ENCODE measurements around the gene FBXO44. TPM values are rescaled to one million over a fixed set of nuclear protein-coding genes. Genes with fewer than 3 reads are reported as not detected.
"Not testable (repeated sequence)": the region's sequence is repeated elsewhere in the genome, so short reads cannot be mapped to it uniquely, and the experiment has no call there.

FBXO44 gene
- polyA plus RNA-seq, 3 donors: 1.5 to 17.8 (median 2.0) TPM

GRCh38 chr1:11609378-11609777 lies 45.3 kb upstream of the FBXO44 start:
- 92% methylated on average over 4 of the region's 13 CpGs for WGBS (ENCODE audit: insufficient coverage)

GRCh38 chr1:11610629-11611180 lies 44.0 kb upstream of the FBXO44 start:
- H4K20me1 ChIP-seq (ENCODE audit: insufficient read depth, low read length): no peaks in the 10 kb centered on the region
- no peak overlapping the region for H3K27ac ChIP-seq (ENCODE audit: low read depth in 1 of 2, low read length in 2 of 2)
- no peaks in the 10 kb centered on the region for H3K9me3 ChIP-seq (replicated peaks in 1 of 2; ENCODE audit: control insufficient read depth in 1 of 2, insufficient read depth in 1 of 2, low read length in 2 of 2)
- WGBS (ENCODE audit: insufficient coverage): 85% methylated on average over 6 of the region's 6 CpGs
- H3K4me2 ChIP-seq (replicated peaks; ENCODE audit: extremely low read depth, low read length, poor library complexity, severe bottlenecking): no peak overlapping the region
- DNase-seq: no peak
- no peak overlapping the region for H3K4me3 ChIP-seq (replicated peaks in 1 of 3; ENCODE audit: low read depth in 2 of 3, low read length in 3 of 3)
- intact Hi-C loops (cut with micrococcal nuclease): no loop called here
- TF ChIP-seq, protein P1, sequence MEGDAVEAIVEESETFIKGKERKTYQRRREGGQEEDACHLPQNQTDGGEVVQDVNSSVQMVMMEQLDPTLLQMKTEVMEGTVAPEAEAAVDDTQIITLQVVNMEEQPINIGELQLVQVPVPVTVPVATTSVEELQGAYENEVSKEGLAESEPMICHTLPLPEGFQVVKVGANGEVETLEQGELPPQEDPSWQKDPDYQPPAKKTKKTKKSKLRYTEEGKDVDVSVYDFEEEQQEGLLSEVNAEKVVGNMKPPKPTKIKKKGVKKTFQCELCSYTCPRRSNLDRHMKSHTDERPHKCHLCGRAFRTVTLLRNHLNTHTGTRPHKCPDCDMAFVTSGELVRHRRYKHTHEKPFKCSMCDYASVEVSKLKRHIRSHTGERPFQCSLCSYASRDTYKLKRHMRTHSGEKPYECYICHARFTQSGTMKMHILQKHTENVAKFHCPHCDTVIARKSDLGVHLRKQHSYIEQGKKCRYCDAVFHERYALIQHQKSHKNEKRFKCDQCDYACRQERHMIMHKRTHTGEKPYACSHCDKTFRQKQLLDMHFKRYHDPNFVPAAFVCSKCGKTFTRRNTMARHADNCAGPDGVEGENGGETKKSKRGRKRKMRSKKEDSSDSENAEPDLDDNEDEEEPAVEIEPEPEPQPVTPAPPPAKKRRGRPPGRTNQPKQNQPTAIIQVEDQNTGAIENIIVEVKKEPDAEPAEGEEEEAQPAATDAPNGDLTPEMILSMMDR (IDR thresholded peaks at IDR 0.05): no peak
- no peaks in the 10 kb centered on the region for H3K4me1 Mint-ChIP-seq
- H3K36me3 Mint-ChIP-seq: no peaks in the 10 kb centered on the region
- peaks cover 0 to 5% (median 0%) of the 10 kb centered on the region in 7 donors for H3K9me3 Mint-ChIP-seq
- H3K27me3 Mint-ChIP-seq (ENCODE audit: low read depth in 3 of 3): peaks cover 8 to 14% (median 8%) of the 10 kb centered on the region in 3 donors
- no peaks in the 10 kb centered on the region for H3K4me1 ChIP-seq (ENCODE audit: control insufficient read depth in 1 of 2, insufficient read depth in 2 of 2, low read length in 2 of 2)
- H3K36me3 ChIP-seq (replicated peaks in 1 of 2; ENCODE audit: control insufficient read depth in 1 of 2, insufficient read depth in 2 of 2, low read length in 2 of 2): no peaks in the 10 kb centered on the region
- no peaks in the 10 kb centered on the region for H3K27me3 ChIP-seq (ENCODE audit: control insufficient read depth in 2 of 2, insufficient read depth in 2 of 2, low read length in 2 of 2)
- H3K9ac ChIP-seq (ENCODE audit: insufficient read depth, low read length, poor library complexity, severe bottlenecking): no peak overlapping the region
- no peak overlapping the region for H3K27ac Mint-ChIP-seq
- no peak overlapping the region for H2AFZ ChIP-seq (ENCODE audit: insufficient read depth, low read depth, low read length, poor library complexity, severe bottlenecking)
- H3K79me2 ChIP-seq (ENCODE audit: insufficient read depth, low read length): no peaks in the 10 kb centered on the region
- no peak overlapping the region for H3K4me3 Mint-ChIP-seq

More at GRCh38 chr1:11609378-11609777, 45.3 kb upstream of the FBXO44 start:
- H3K4me3 ChIP-seq (replicated peaks in 1 of 3; ENCODE audit: low read depth in 2 of 3, low read length in 3 of 3); H2AFZ ChIP-seq (ENCODE audit: insufficient read depth, low read depth, low read length, poor library complexity, severe bottlenecking); H3K27ac ChIP-seq (ENCODE audit: low read depth in 1 of 2, low read length in 2 of 2); H3K4me1 Mint-ChIP-seq; H3K36me3 Mint-ChIP-seq; H3K9ac ChIP-seq (ENCODE audit: insufficient read depth, low read length, poor library complexity, severe bottlenecking); H3K9me3 Mint-ChIP-seq; H3K4me3 Mint-ChIP-seq; H3K79me2 ChIP-seq (ENCODE audit: insufficient read depth, low read length); H3K9me3 ChIP-seq (replicated peaks in 1 of 2; ENCODE audit: control insufficient read depth in 1 of 2, insufficient read depth in 1 of 2, low read length in 2 of 2); H3K36me3 ChIP-seq (replicated peaks in 1 of 2; ENCODE audit: control insufficient read depth in 1 of 2, insufficient read depth in 2 of 2, low read length in 2 of 2); intact Hi-C loops (cut with micrococcal nuclease); H3K27me3 ChIP-seq (ENCODE audit: control insufficient read depth in 2 of 2, insufficient read depth in 2 of 2, low read length in 2 of 2); H3K27ac Mint-ChIP-seq; H3K27me3 Mint-ChIP-seq (ENCODE audit: low read depth in 3 of 3); H3K4me1 ChIP-seq (ENCODE audit: control insufficient read depth in 1 of 2, insufficient read depth in 2 of 2, low read length in 2 of 2); H4K20me1 ChIP-seq (ENCODE audit: insufficient read depth, low read length); H3K4me2 ChIP-seq (replicated peaks; ENCODE audit: extremely low read depth, low read length, poor library complexity, severe bottlenecking); DNase-seq: not testable (repeated sequence)
